HUES6 (cell line): ENCODE measurements around the gene COA6.

Source experiments
- H3K27ac ChIP-seq: 2 replicates; pipeline ENCODE4 v1.7.0; 2013; ENCODE audit warnings: low read depth, mild to moderate bottlenecking, low read length, inconsistent platforms
- H3K27me3 ChIP-seq: 2 replicates; pipeline ENCODE4 v1.6.1; 2013; ENCODE audit warnings: low read length; ENCODE audit not compliant: control insufficient read depth, insufficient read depth
- H3K36me3 ChIP-seq: 2 replicates; pipeline ENCODE4 v1.6.1; 2013; ENCODE audit warnings: low read length; ENCODE audit not compliant: control insufficient read depth, insufficient read depth
- H3K4me1 ChIP-seq: 2 replicates; pipeline ENCODE4 v1.6.1; 2013; ENCODE audit warnings: low read length; ENCODE audit not compliant: control insufficient read depth, insufficient read depth
- H3K4me3 ChIP-seq: 2 replicates; pipeline ENCODE4 v1.5.1; 2013; ENCODE audit warnings: low read depth, low read length
- H3K9ac ChIP-seq: one replicate; pipeline ENCODE4 v1.6.1; 2013; ENCODE audit warnings: mild to moderate bottlenecking, low read length
- H3K9me3 ChIP-seq: 2 replicates; pipeline ENCODE4 v1.6.1; 2013; ENCODE audit warnings: low read depth, low read length; ENCODE audit not compliant: control insufficient read depth, insufficient read depth

COA6 gene

GRCh38 chr1:234413485-234413884 lies 40.2 kb downstream of the COA6 start:
- Histone ChIP-seq H3K27me3 (no peaks in the 10 kb centered on the region), H3K9ac (no peak overlapping the region), H3K9me3 (no peaks in the 10 kb centered on the region), H3K27ac (no peak overlapping the region), H3K4me1 (no peaks in the 10 kb centered on the region), H3K36me3 (peaks cover 45% of the 10 kb centered on the region), H3K4me3 (no peak overlapping the region)

- Histone ChIP-seq H3K4me1 (no peaks in the 10 kb centered on the region), H3K9ac (no peak overlapping the region), H3K27me3 (no peaks in the 10 kb centered on the region), H3K4me3 (no peak overlapping the region), H3K36me3 (peaks cover 44% of the 10 kb centered on the region), H3K9me3 (no peaks in the 10 kb centered on the region), H3K27ac (no peak overlapping the region)
Measured at GRCh38 chr1:234413990-234414389, 40.7 kb downstream of the COA6 start.

- H3K9me3 ChIP-seq, result no peaks in the 10 kb centered on the region
Measured at GRCh38 chr1:234427950-234428646, 54.8 kb downstream of the COA6 start.

GRCh38 chr1:234429434-234429806 lies 56.2 kb downstream of the COA6 start:
- no peaks in the 10 kb centered on the region for H3K4me1 ChIP-seq
- no peak overlapping the region for H3K4me3 ChIP-seq
- no peaks in the 10 kb centered on the region for H3K9me3 ChIP-seq
- no peaks in the 10 kb centered on the region for H3K27me3 ChIP-seq
- H3K36me3 ChIP-seq, result peaks cover 64% of the 10 kb centered on the region
- H3K9ac ChIP-seq, result no peak overlapping the region
- no peak overlapping the region for H3K27ac ChIP-seq

More at GRCh38 chr1:234427950-234428646, 54.8 kb downstream of the COA6 start:
- peaks cover 63% of the 10 kb centered on the region for H3K36me3 ChIP-seq
- H3K27ac ChIP-seq, result no peak overlapping the region
- no peaks in the 10 kb centered on the region for H3K4me1 ChIP-seq
- H3K4me3 ChIP-seq, result no peak overlapping the region
- no peaks in the 10 kb centered on the region for H3K27me3 ChIP-seq
- H3K9ac ChIP-seq, result no peak overlapping the region

- no peak overlapping the region for H3K9ac ChIP-seq
- no peak overlapping the region for H3K4me3 ChIP-seq
- H3K4me1 ChIP-seq, result no peaks in the 10 kb centered on the region
- H3K27me3 ChIP-seq, result no peaks in the 10 kb centered on the region
- H3K9me3 ChIP-seq, result no peaks in the 10 kb centered on the region
- peaks cover 59% of the 10 kb centered on the region for H3K36me3 ChIP-seq
- no peak overlapping the region for H3K27ac ChIP-seq
Measured at GRCh38 chr1:234430691-234431090, 57.4 kb downstream of the COA6 start.

- no peak overlapping the region for H3K27ac ChIP-seq
- no peaks in the 10 kb centered on the region for H3K4me1 ChIP-seq
- H3K9me3 ChIP-seq, result no peaks in the 10 kb centered on the region
- no peak overlapping the region for H3K9ac ChIP-seq
- H3K36me3 ChIP-seq, result peaks cover 55% of the 10 kb centered on the region
- H3K27me3 ChIP-seq, result no peaks in the 10 kb centered on the region
- no peak overlapping the region for H3K4me3 ChIP-seq
Measured at GRCh38 chr1:234431255-234431654, 58.0 kb downstream of the COA6 start.

GRCh38 chr1:234433563-234434285 lies 60.5 kb downstream of the COA6 start:
- peaks cover 53% of the 10 kb centered on the region for H3K36me3 ChIP-seq
- no peak overlapping the region for H3K4me3 ChIP-seq
- no peak overlapping the region for H3K9ac ChIP-seq
- no peak overlapping the region for H3K27ac ChIP-seq
- H3K4me1 ChIP-seq, result no peaks in the 10 kb centered on the region
- H3K27me3 ChIP-seq, result no peaks in the 10 kb centered on the region
- H3K9me3 ChIP-seq, result no peaks in the 10 kb centered on the region; the same call in 1 of the 2 replicates
